GM10248 (cell line): ENCODE measurements around the gene S1PR3.
A peak's percentile ranks its signal among the peaks of the same experiment; 100 is the strongest.

Source experiments
- CTCF ChIA-PET: fragments of 300-600 bp; sonication (Branson Sonifier 250); formaldehyde crosslinking; extraction: SDS; loops from one replicate; lab custom pipeline; 2021; ENCODE audit warnings: antibody characterized with exemption; lab: Yijun Ruan, JAX
- POLR2A ChIA-PET: fragments of 350-650 bp; sonication (Branson Sonifier 250); formaldehyde crosslinking; extraction: SDS; loops from one replicate; lab custom pipeline; 2020; ENCODE audit warnings: antibody characterized with exemption; lab: Yijun Ruan, JAX
- DNase-seq: peaks from one replicate; pipeline ENCODE4 v3.0.0; 2012; ENCODE audit errors: extremely low spot score
- TF ChIP-seq, protein P1 (sequence below): IDR thresholded peaks from 2 replicates; pipeline ENCODE4 v1.5.1; 2012; ENCODE audit warnings: mild to moderate bottlenecking, low read depth; ENCODE audit errors: extremely low read depth, missing control alignments, control extremely low read depth

The S1PR3 gene

DNA sequence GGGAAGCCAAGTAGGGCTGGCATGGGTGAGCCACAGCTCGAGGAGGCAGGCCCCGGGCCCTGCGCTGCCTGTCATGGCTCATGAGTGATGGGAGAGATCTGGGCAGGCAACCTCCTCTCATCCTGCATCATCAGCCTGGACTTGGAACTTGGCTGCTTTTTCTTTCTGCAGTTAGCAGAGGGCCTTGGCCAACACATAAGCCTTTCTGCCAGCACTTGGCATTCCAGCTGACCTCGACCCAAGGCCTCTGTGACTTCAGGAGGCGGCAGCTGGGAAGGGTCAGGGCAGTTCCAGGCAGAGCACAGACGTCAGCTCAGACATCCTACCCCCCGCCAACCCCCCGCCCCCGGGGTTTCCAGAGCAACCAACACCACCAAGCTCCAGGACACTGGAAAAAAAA lies 7.6 kb downstream of the S1PR3 start:
- TF ChIP-seq, protein P1, sequence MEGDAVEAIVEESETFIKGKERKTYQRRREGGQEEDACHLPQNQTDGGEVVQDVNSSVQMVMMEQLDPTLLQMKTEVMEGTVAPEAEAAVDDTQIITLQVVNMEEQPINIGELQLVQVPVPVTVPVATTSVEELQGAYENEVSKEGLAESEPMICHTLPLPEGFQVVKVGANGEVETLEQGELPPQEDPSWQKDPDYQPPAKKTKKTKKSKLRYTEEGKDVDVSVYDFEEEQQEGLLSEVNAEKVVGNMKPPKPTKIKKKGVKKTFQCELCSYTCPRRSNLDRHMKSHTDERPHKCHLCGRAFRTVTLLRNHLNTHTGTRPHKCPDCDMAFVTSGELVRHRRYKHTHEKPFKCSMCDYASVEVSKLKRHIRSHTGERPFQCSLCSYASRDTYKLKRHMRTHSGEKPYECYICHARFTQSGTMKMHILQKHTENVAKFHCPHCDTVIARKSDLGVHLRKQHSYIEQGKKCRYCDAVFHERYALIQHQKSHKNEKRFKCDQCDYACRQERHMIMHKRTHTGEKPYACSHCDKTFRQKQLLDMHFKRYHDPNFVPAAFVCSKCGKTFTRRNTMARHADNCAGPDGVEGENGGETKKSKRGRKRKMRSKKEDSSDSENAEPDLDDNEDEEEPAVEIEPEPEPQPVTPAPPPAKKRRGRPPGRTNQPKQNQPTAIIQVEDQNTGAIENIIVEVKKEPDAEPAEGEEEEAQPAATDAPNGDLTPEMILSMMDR = no peak
- CTCF ChIA-PET = interaction anchor here (0.9 to 1.1 kb wide), 2 partner anchors 12 to 1048 kb away, joined by 3 read pairs; no protein-coding TSS in a partner anchor
- POLR2A ChIA-PET = no interaction called here
- DNase-seq = no peak

DNA sequence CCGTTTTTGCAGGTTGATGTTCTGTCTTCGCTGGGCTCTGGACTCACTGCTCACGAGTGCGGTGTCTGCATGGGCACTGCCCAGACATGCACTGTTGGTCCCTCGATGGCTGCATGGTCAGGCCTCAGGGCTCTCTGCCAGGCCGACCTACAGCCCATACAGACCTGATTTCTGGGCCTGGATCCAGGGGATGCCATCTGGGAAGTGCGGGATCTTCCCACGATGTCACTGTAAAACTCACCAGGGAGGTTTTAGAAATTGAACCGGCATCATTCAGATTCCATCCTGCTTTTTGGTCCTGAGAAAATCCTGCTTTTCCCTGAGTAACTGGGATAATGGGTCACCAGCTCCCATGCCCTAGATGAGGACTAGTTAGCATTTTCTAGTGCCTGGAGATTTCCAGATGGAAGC lies 9.1 kb downstream of the S1PR3 start:
- no peak for DNase-seq
- ChIA-PET POLR2A (no interaction called here), CTCF (interaction anchor here (0.8 to 1.8 kb wide), 10 partner anchors 10 to 1049 kb away, joined by 3 to 15 read pairs (median 4); no protein-coding TSS in a partner anchor)
- TF ChIP-seq, protein P1 = no peak

DNA sequence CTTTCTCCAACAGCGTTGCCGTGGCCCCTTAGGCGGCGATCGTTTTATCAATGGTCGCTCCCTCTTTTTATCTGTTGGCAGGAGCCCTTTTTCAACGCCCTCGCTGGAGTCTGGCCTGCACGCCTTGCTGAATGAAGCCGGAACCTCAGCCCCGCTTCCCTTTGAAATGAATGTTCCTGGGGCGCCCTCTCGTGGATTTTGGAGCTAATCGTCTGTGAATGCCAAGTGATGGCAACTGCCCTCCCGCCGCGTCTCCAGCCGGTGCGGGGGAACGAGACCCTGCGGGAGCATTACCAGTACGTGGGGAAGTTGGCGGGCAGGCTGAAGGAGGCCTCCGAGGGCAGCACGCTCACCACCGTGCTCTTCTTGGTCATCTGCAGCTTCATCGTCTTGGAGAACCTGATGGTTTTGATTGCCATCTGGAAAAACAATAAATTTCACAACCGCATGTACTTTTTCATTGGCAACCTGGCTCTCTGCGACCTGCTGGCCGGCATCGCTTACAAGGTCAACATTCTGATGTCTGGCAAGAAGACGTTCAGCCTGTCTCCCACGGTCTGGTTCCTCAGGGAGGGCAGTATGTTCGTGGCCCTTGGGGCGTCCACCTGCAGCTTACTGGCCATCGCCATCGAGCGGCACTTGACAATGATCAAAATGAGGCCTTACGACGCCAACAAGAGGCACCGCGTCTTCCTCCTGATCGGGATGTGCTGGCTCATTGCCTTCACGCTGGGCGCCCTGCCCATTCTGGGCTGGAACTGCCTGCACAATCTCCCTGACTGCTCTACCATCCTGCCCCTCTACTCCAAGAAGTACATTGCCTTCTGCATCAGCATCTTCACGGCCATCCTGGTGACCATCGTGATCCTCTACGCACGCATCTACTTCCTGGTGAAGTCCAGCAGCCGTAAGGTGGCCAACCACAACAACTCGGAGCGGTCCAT lies 10.0 kb downstream of the S1PR3 start:
- POLR2A ChIA-PET = no interaction called here
- TF ChIP-seq, protein P1 = peak; percentile 65
- DNase-seq = peak; percentile 79

DNA sequence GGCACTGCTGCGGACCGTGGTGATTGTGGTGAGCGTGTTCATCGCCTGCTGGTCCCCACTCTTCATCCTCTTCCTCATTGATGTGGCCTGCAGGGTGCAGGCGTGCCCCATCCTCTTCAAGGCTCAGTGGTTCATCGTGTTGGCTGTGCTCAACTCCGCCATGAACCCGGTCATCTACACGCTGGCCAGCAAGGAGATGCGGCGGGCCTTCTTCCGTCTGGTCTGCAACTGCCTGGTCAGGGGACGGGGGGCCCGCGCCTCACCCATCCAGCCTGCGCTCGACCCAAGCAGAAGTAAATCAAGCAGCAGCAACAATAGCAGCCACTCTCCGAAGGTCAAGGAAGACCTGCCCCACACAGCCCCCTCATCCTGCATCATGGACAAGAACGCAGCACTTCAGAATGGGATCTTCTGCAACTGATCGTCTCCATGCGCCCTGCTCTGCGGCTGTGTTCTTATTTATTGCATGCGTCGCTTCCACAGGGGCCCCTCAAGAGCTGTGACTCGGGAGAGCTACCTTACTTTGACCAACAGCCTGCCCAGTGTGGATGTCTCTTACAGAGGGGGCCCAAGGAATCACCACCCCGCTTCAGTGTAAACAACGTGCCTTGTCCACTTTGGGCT lies 10.8 kb downstream of the S1PR3 start:
- CTCF ChIA-PET = interaction anchor here (1.1 to 1.8 kb wide), 4 partner anchors 8 to 409 kb away, joined by 3 to 15 read pairs (median 8); no protein-coding TSS in a partner anchor

More for the DNA sequence above, 10.0 kb downstream of the S1PR3 start:
- CTCF ChIA-PET = interaction anchor here (0.6 to 1.8 kb wide), 13 partner anchors 9 to 1050 kb away, joined by 3 to 15 read pairs (median 4); no protein-coding TSS in a partner anchor

DNA sequence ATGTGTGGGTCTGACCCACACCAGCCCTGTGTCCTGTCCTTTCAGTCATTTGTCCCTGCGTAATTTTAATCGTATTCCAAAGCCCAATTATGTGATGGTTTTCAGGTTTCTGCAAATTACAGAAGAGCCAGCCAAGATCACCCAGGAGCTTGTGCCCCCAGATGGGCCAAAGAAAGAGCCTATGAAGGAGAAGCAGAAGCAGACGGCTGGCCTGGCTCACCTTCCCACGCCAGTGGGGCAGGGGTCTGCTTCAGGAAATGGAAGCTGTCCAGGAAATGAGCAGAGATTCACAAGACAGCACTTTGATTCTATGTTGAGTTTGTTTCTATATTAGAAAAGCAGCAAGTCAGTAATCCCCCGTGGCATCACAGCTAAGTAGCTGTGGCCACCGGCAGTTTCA lies 11.7 kb downstream of the S1PR3 start:
- no peak for DNase-seq
- CTCF ChIA-PET = no interaction called here
- TF ChIP-seq, protein P1 = no peak
- POLR2A ChIA-PET = no interaction called here

More for the DNA sequence above, 10.8 kb downstream of the S1PR3 start:
- POLR2A ChIA-PET = no interaction called here
- no peak for DNase-seq
- TF ChIP-seq, protein P1 = no peak

DNA sequence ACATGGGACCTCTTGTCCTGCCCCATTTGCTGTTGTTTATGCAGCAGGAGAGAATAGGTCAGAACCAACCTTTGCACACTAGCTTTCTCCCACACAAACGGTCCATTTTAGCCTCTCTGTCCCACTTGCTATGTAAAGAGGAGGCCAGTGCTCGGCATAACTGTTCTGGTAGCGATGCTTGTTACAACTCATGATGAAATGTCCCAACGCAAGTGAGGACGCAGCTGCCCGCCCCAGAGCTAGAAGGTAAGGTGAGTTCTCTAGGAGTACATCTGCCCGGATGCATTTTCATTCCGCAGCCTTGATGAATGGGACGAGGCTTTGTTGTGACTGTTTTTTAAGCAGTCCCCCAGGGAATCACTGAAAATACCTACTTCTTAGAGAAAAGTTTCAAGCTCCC lies 14.1 kb downstream of the S1PR3 start:
- ChIA-PET CTCF (no interaction called here), POLR2A (no interaction called here)
- no peak for DNase-seq
- TF ChIP-seq, protein P1 = no peak
